ENCODE measurements around the gene TAX1BP3. TPM values are rescaled to one million over a fixed set of nuclear protein-coding genes. Genes with fewer than 3 reads are reported as not detected.

TAX1BP3 gene
- total RNA-seq, 4 donors from 2014 or later: 44.7 to 98.7 (median 74.0) TPM

GRCh38 chr17:3647769-3648555 is 20.4 kb downstream of the TAX1BP3 start:
- no peaks in the 10 kb centered on the region for H3K36me3 ChIP-seq
- no peaks in the 10 kb centered on the region for H3K4me1 ChIP-seq
- H3K9me3 ChIP-seq: no peaks in the 10 kb centered on the region
- TF ChIP-seq CTCF (IDR thresholded peaks at IDR 0.05) (peak in 2 of 4 experiments; percentile 12 to 16), POLR2A (IDR thresholded peaks at IDR 0.05) (no peak)
- peak in 1 of 2 donors; percentile 38 for DNase-seq
- H3K4me3 ChIP-seq: no peak overlapping the region
- no peaks in the 10 kb centered on the region for H3K27me3 ChIP-seq
- H3K27ac ChIP-seq: no peak overlapping the region
- intact Hi-C loops (cut with DNase I; ENCODE audit: low total_unique reads): no loop called here

- Histone ChIP-seq H3K36me3 (no peaks in the 10 kb centered on the region), H3K9me3 (no peaks in the 10 kb centered on the region), H3K4me1 (no peaks in the 10 kb centered on the region), H3K4me3 (no peak overlapping the region), H3K27me3 (no peaks in the 10 kb centered on the region), H3K27ac (no peak overlapping the region)
- intact Hi-C loops (cut with DNase I; ENCODE audit: low total_unique reads): no loop called here
- DNase-seq: no peak
- no peak for TF ChIP-seq CTCF (IDR thresholded peaks at IDR 0.05)
- TF ChIP-seq POLR2A (IDR thresholded peaks at IDR 0.05): no peak
Measured at GRCh38 chr17:3647251-3647650, 21.1 kb downstream of the TAX1BP3 start.

GRCh38 chr17:3645310-3645709 is 23.1 kb downstream of the TAX1BP3 start:
- Histone ChIP-seq H3K27me3 (no peaks in the 10 kb centered on the region), H3K27ac (no peak overlapping the region), H3K4me3 (no peak overlapping the region), H3K36me3 (no peaks in the 10 kb centered on the region), H3K9me3 (no peaks in the 10 kb centered on the region), H3K4me1 (no peaks in the 10 kb centered on the region)
- intact Hi-C loops (cut with DNase I; ENCODE audit: low total_unique reads): no loop called here
- no peak for DNase-seq
- no peak for TF ChIP-seq POLR2A (IDR thresholded peaks at IDR 0.05)
- TF ChIP-seq CTCF (IDR thresholded peaks at IDR 0.05): no peak

- TF ChIP-seq POLR2A (IDR thresholded peaks at IDR 0.05): no peak
- no peak for TF ChIP-seq CTCF (IDR thresholded peaks at IDR 0.05)
- DNase-seq: no peak
- Histone ChIP-seq H3K4me3 (no peak overlapping the region), H3K36me3 (no peaks in the 10 kb centered on the region), H3K4me1 (no peaks in the 10 kb centered on the region), H3K27me3 (no peaks in the 10 kb centered on the region), H3K9me3 (no peaks in the 10 kb centered on the region), H3K27ac (no peak overlapping the region)
- intact Hi-C loops (cut with DNase I; ENCODE audit: low total_unique reads): no loop called here
Measured at GRCh38 chr17:3643889-3644349, 24.5 kb downstream of the TAX1BP3 start.

DNA sequence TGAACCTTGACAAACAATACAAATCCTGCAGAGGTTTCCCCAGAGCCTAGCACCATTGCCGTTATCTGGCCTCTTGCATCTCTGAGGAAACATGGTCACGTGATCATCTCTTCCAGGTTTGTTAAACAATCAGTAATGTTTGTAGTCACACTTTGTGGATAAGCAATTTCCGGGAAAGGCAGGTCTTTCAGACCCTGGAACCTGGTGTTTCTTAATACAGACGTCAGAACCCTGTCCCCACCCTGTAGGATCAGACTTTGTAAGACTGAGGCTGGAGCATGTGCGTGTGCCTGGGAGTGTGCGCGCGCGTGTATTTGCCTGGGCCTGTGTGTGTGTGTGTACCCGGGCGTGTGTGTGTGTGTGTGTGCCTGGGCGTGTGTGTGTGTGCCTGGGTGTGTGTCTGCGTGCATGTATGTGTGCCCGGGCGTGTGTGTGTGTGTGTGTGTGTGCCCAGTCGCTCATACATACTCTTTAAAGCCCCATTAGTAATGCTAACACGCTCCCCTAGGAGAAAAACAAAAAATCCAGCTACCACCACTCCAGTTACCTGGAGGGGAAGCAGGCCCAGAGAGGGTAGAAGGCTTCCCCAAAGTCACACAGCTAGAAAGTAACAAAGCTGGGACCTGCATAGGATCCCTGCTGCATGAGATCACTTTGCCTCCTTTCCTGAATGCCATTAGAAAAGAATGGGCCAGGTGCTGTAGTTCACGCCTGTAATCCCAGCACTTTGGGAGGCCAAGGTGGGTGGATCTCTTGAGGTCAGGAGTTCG is 26.5 kb downstream of the TAX1BP3 start:
- Histone ChIP-seq H3K4me3 (no peak overlapping the region), H3K27me3 (no peaks in the 10 kb centered on the region), H3K36me3 (no peaks in the 10 kb centered on the region), H3K9me3 (no peaks in the 10 kb centered on the region), H3K27ac (no peak overlapping the region), H3K4me1 (no peaks in the 10 kb centered on the region)
- intact Hi-C loops (cut with DNase I; ENCODE audit: low total_unique reads): no loop called here
- DNase-seq: no peak
- no peak for TF ChIP-seq CTCF (IDR thresholded peaks at IDR 0.05)
- no peak for TF ChIP-seq POLR2A (IDR thresholded peaks at IDR 0.05)
